Left ventricle myocardium inferior (tissue), 1 donor: Measurements from ENCODE around the gene HSD11B2. TPM values are rescaled to one million over a fixed set of nuclear protein-coding genes. Genes with fewer than 3 reads are reported as not detected.

Experiments used
- DNase-seq: peaks from one replicate; pipeline ENCODE4 v3.0.0-alpha.2; 2020
- H3K27ac ChIP-seq: fragments of 200-600 bp; replicated peaks from 2 replicates; pipeline ENCODE4 v1.8.0; 2021
- H3K27me3 ChIP-seq: fragments of 200-600 bp; 2 replicates; pipeline ENCODE4 v1.8.0; 2021; ENCODE audit warnings: low read depth
- H3K36me3 ChIP-seq: fragments of 200-600 bp; 2 replicates; pipeline ENCODE4 v1.8.0; 2021
- H3K4me1 ChIP-seq: fragments of 200-600 bp; 2 replicates; pipeline ENCODE4 v1.8.0; 2021
- H3K4me3 ChIP-seq: fragments of 200-600 bp; 2 replicates; pipeline ENCODE4 v1.8.0; 2021; ENCODE audit warnings: mild to moderate bottlenecking, moderate library complexity
- H3K9me3 ChIP-seq: fragments of 200-600 bp; replicated peaks from 2 replicates; pipeline ENCODE4 v1.8.0; 2021
- intact Hi-C: fragments of 100-400 bp; cut with micrococcal nuclease; formaldehyde crosslinking; loops from one replicate; pipeline ENCODE4 v1.11.0; 2022
- total RNA-seq: library from RNA; stranded (reverse); fragmentation: NEBNext Ultra II Directional; extraction: Animal tissue kit (Norgen Biotek cat#: 25700); gene quantifications from one replicate; pipeline ENCODE4 v1.2.1, GENCODE V29; 2021
- TF ChIP-seq, protein P1 (sequence below): fragments of 200-600 bp; IDR thresholded peaks from 2 replicates; pipeline ENCODE4 v1.8.0; 2021; ENCODE audit warnings: antibody characterized with exemption, mild to moderate bottlenecking, borderline replicate concordance
- donor health status: DM: no; HTN: yes; CAD: no; lungs with severe emphysema.

The HSD11B2 gene
- total RNA-seq, 1 donor from 2014 or later = 0.99 TPM

DNA sequence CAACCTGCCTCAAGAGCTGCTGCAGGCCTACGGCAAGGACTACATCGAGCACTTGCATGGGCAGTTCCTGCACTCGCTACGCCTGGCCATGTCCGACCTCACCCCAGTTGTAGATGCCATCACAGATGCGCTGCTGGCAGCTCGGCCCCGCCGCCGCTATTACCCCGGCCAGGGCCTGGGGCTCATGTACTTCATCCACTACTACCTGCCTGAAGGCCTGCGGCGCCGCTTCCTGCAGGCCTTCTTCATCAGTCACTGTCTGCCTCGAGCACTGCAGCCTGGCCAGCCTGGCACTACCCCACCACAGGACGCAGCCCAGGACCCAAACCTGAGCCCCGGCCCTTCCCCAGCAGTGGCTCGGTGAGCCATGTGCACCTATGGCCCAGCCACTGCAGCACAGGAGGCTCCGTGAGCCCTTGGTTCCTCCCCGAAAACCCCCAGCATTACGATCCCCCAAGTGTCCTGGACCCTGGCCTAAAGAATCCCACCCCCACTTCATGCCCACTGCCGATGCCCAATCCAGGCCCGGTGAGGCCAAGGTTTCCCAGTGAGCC, 5.8 kb downstream of the HSD11B2 start:
- Histone ChIP-seq H3K27me3 (peaks cover 1% of the 10 kb centered on the region), H3K4me1 (peaks cover 18% of the 10 kb centered on the region), H3K4me3 (no peak overlapping the region), H3K27ac (no peak overlapping the region), H3K36me3 (peaks cover 35% of the 10 kb centered on the region), H3K9me3 (no peaks in the 10 kb centered on the region)
- intact Hi-C loops = no loop called here
- DNase-seq = no peak
- TF ChIP-seq, protein P1, sequence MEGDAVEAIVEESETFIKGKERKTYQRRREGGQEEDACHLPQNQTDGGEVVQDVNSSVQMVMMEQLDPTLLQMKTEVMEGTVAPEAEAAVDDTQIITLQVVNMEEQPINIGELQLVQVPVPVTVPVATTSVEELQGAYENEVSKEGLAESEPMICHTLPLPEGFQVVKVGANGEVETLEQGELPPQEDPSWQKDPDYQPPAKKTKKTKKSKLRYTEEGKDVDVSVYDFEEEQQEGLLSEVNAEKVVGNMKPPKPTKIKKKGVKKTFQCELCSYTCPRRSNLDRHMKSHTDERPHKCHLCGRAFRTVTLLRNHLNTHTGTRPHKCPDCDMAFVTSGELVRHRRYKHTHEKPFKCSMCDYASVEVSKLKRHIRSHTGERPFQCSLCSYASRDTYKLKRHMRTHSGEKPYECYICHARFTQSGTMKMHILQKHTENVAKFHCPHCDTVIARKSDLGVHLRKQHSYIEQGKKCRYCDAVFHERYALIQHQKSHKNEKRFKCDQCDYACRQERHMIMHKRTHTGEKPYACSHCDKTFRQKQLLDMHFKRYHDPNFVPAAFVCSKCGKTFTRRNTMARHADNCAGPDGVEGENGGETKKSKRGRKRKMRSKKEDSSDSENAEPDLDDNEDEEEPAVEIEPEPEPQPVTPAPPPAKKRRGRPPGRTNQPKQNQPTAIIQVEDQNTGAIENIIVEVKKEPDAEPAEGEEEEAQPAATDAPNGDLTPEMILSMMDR = no peak

DNA sequence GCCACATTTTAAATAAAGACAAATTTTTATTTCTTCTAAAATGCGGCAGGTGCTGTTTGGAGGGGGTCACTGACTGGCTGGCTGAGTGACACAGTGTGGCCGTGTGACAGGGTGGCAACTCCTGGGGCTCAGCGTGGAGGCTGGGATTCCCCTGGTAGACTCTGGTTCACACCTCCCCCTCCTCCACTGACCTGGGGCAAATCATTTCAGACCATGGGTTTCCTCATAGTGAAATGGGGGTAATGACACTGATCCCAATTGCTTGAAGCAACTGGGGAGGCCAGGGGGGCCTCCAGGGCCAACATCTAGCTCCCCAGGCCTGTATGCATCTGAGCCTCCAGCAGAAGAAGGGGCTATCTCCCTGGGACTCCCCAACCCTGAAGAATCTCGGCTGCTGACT, 6.6 kb downstream of the HSD11B2 start:
- no peak overlapping the region for H3K4me3 ChIP-seq
- H3K36me3 ChIP-seq = peaks cover 35% of the 10 kb centered on the region
- H3K27me3 ChIP-seq = no peaks in the 10 kb centered on the region
- TF ChIP-seq, protein P1 = no peak
- no peaks in the 10 kb centered on the region for H3K9me3 ChIP-seq
- DNase-seq = no peak
- peaks cover 20% of the 10 kb centered on the region for H3K4me1 ChIP-seq
- no peak overlapping the region for H3K27ac ChIP-seq
- intact Hi-C loops = no loop called here

DNA sequence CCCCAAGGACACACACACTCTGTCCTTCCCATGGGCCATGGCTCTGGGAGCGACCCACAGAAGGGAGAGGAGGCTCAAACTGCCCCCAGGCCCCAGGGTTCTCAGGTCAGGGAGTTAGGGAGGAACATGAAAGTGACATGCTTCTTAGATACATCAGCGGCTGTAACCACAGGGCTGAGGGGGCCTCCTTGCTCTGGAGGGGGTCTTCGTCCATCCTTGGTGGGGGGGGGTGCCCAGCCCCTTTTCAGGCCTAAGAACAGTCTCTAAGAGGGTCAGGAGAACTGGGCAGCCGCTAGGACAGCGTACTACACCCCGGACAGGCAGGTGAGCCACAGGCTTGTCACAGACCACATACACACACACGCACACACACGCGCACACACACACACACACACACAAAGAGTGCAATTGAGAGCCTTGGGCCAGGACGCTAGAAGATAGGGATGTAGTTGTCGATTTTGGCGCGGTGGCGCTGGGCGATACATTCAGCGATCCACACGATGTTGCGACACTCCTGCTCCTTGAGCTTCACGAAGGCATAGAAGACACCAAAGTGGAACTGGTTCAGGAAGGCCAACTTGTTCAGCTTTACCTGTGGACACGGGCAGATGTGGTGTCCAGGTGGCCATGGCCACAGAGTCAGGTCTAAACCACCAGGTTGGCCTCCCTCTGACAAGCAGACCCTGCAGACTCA, 7.3 kb downstream of the HSD11B2 start:
- intact Hi-C loops = no loop called here
- TF ChIP-seq, protein P1 = no peak
- Histone ChIP-seq H3K36me3 (peaks cover 35% of the 10 kb centered on the region), H3K27ac (no peak overlapping the region), H3K9me3 (no peaks in the 10 kb centered on the region), H3K27me3 (no peaks in the 10 kb centered on the region), H3K4me3 (no peak overlapping the region), H3K4me1 (peaks cover 27% of the 10 kb centered on the region)
- DNase-seq = no peak

DNA sequence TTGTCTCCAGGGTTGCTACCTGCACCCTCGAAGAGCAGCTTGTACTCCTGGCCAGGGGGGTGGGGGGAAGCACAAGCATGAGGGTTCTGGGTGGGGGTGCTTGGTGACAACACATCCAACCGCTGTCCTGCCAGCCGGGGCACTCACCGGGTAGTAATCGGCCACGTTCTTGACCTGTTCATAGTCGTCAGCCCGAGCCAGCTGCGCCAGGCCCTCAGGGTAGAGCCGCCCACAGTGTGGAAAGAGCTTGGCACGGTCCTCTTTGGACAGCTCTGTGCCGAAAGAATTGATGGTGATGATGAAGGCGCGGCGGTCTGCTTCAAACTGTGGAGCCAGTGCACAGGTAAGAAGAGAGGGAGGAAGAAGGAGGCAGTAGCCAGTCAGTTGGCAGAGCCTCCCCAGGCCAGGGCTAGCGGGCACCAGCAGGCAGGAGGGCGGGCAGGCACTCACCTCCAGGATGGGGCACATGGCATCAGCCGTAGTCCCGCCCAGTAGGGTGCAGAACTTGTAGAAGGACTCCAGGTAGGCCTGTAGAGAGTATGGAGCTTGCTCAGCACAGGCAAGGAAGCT, 8.0 kb downstream of the HSD11B2 start:
- TF ChIP-seq, protein P1 = no peak
- intact Hi-C loops = no loop called here

DNA sequence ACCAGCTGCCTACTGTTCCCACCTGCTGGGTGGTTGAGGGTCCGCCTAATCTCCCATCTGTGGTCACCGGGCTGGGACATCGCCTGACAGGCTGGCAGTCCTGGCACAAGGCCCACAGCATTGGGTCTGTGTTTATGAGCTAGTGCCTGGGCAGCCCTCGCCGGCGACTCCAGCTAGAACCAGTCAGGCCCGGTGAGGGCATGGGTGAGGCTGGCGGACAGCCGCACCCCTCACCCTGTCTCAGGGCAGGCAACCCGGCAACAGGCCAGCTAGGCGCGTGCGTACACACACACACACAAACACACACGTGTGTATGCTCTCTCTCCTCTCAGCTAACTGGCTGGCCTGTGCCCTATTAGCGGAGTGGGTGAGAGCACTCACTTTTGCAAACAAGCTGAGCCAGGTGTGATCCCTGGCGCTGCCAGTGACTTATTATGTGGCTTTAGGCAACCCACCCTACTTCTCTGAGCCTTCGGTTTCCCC, 10.4 kb downstream of the HSD11B2 start:
- intact Hi-C loops = no loop called here
- Histone ChIP-seq H3K27me3 (no peaks in the 10 kb centered on the region), H3K4me1 (peaks cover 58% of the 10 kb centered on the region), H3K27ac (peak overlapping the region; percentile 76), H3K9me3 (no peaks in the 10 kb centered on the region), H3K36me3 (peaks cover 35% of the 10 kb centered on the region), H3K4me3 (no peak overlapping the region)
- TF ChIP-seq, protein P1 = no peak
- peak; percentile 58 for DNase-seq

More for the DNA sequence above, 8.0 kb downstream of the HSD11B2 start:
- Histone ChIP-seq H3K4me3 (no peak overlapping the region), H3K27ac (no peak overlapping the region), H3K4me1 (peaks cover 34% of the 10 kb centered on the region), H3K9me3 (no peaks in the 10 kb centered on the region), H3K36me3 (peaks cover 35% of the 10 kb centered on the region), H3K27me3 (no peaks in the 10 kb centered on the region)
- DNase-seq = no peak
